Activated CD4-positive, alpha-beta T cell treated with anti-CD3 and anti-CD28 coated beads, Interleukin-2, amount 10 ng/mL, durations not matched to agents 7 days and 5 days (primary cell): ENCODE measurements around the gene PRRC1. TPM values are rescaled to one million over a fixed set of nuclear protein-coding genes. Genes with fewer than 3 reads are reported as not detected.
A peak's percentile ranks its signal among the peaks of the same experiment; 100 is the strongest.

Experiments used
- CTCF ChIA-PET: fragments of 350-600 bp; sonication (Branson Sonifier 250); formaldehyde crosslinking; loops from one replicate; lab custom pipeline; 2021; ENCODE audit warnings: antibody characterized with exemption; lab: Charles Lee
- POLR2A ChIA-PET: fragments of 350-600 bp; sonication (Branson Sonifier 250); formaldehyde crosslinking; loops from one replicate; lab custom pipeline; 2021; ENCODE audit warnings: antibody characterized with exemption; lab: Charles Lee
- DNase-seq: peaks from one replicate; pipeline ENCODE4 v3.0.0-alpha.2; 2020
- H3K27ac Mint-ChIP-seq: one replicate; pipeline ENCODE4 v1.8.0; 2021; ENCODE audit warnings: mild to moderate bottlenecking, moderate library complexity, mixed read lengths
- H3K27me3 Mint-ChIP-seq: one replicate; pipeline ENCODE4 v1.8.0; 2021; ENCODE audit warnings: mixed read lengths
- H3K36me3 Mint-ChIP-seq: one replicate; pipeline ENCODE4 v1.8.0; 2021; ENCODE audit warnings: low read depth, mixed read lengths
- H3K4me1 Mint-ChIP-seq: one replicate; pipeline ENCODE4 v1.8.0; 2021; ENCODE audit warnings: mixed read lengths
- H3K4me3 Mint-ChIP-seq: one replicate; pipeline ENCODE4 v1.8.0; 2021; ENCODE audit warnings: mild to moderate bottlenecking, moderate library complexity, mixed read lengths
- H3K9me3 Mint-ChIP-seq: one replicate; pipeline ENCODE4 v1.8.0; 2021; ENCODE audit warnings: mixed read lengths
- total RNA-seq, 2 experiments: library from RNA; stranded (reverse); gene quantifications; one replicate each; pipeline ENCODE4 v1.2.3, GENCODE V29; 2021

Gene PRRC1
- total RNA-seq, 2 experiments from 2014 or later = 39.4 to 50.8 TPM

DNA sequence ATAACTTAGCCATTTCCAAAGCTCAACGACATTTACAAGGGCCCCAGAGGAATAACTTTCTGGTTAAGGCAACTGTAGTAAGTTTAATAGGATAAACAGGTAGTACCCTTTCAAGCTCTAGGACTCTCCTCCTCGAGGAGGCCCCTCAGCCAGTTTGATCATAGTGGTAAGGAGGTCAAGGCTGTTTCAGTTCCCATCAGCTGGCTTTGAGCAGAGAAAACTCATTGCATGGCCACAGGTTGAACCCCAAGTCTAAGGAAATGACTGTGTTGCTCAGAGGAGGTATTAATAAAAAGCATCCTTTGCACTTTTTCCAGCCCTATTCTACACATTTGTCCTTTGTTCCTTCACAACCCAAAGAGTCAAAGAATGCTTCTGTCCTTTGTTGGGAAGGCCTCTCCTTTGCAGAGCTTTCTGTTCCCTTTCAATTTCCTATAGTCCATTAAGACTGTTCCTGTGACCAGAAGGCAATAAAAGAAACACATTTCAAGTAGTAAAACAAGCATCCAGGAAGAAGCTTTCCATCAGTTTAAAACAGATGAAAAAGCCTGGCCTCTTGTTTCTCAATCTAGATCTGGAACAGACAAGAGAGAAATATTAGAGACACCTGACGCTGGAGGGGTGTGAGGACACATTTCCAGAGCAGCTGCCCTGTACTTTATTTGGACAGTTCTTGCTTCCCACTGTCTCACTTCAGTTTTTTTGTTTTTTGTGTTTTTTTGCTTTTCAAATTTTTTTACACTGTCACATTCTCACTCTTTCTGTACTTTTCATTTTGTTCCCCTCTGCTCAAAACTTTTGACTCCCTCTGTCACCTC, 54.1 kb downstream of the PRRC1 start:
- Mint-ChIP-seq H3K36me3 (no peaks in the 10 kb centered on the region), H3K4me3 (no peak overlapping the region), H3K9me3 (peaks cover 16% of the 10 kb centered on the region), H3K4me1 (peaks cover 14% of the 10 kb centered on the region), H3K27ac (no peak overlapping the region), H3K27me3 (peaks cover 15% of the 10 kb centered on the region)
- ChIA-PET POLR2A (no interaction called here), CTCF (interaction anchor here (1.0 kb wide), 1 partner anchor 24 kb away, joined by 3 read pairs; no protein-coding TSS in a partner anchor)
- no peak for DNase-seq

DNA sequence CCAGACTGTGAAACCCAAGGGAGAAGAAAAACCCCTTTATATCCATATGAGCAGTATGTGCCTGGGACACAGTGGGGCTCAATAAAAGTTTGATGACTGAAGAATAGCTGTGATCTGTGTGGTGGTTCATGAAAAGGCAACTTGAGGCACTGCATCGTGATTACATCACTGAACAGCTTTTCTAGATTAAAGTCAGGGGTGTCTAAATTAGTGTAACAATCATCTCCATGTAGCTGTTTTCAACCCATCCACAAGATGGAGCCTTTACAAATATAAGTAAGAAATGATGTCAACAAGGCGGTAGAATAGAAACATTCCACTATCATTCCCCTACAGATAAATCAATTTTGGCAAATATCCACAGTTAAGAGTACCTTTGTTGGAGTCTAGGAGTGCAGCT, 55.5 kb downstream of the PRRC1 start:
- CTCF ChIA-PET = interaction anchor here (0.6 to 1.2 kb wide), 2 partner anchors 8 to 386 kb away, joined by 3 read pairs; no protein-coding TSS in a partner anchor

DNA sequence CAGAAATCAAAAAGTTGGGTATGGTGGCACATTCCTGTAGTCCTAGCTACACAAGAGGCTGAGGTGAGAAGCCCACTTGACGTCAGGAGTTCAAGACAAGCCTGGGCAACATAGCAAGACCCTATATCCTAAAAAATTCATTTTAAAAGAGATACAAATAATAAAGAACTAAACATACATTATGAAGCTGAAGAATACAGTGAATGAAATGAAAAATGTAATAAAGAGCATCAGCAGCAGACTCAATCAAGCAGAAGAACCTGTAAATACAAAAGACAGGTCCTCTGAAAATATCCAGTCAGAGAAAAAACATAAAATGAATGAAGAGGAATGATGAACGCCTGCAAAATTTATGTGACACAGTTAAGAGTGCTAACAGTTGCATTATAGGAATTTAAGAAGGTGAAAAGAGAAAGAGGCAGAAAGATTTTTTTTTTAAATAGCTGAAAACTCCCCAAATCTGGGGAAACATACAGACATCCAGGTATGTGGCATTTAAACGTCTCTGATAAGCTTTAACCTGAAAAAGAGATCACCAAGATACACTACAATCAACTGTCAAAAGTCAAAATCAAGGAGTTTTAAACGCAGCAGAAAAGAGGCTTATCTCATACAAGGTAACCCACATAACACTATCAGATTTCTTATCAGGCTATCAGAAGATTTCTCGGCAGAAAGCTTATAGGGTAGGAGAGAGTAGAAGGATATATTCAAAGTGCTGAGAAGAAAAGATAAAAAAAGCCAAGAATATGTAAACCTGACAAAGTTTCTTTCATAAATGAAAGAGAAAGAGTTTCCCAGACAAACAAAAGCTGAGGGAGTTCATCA, 57.6 kb downstream of the PRRC1 start:
- DNase-seq = no peak
- H3K9me3 Mint-ChIP-seq = peaks cover 16% of the 10 kb centered on the region
- peaks cover 10% of the 10 kb centered on the region for H3K27me3 Mint-ChIP-seq
- peaks cover under 1% of the 10 kb centered on the region for H3K4me1 Mint-ChIP-seq
- no peaks in the 10 kb centered on the region for H3K36me3 Mint-ChIP-seq
- POLR2A ChIA-PET = no interaction called here
- H3K4me3 Mint-ChIP-seq = no peak overlapping the region
- H3K27ac Mint-ChIP-seq = no peak overlapping the region
- CTCF ChIA-PET = no interaction called here

More for the DNA sequence above, 55.5 kb downstream of the PRRC1 start:
- Mint-ChIP-seq H3K4me3 (no peak overlapping the region), H3K4me1 (peaks cover 9% of the 10 kb centered on the region), H3K36me3 (no peaks in the 10 kb centered on the region), H3K27me3 (peaks cover 11% of the 10 kb centered on the region), H3K9me3 (peaks cover 16% of the 10 kb centered on the region), H3K27ac (peak overlapping the region; percentile 47)
- DNase-seq = no peak
- POLR2A ChIA-PET = no interaction called here

GRCh38 chr5:127577458-127577857, 60.0 kb downstream of the PRRC1 start:
- Mint-ChIP-seq H3K4me3 (no peak overlapping the region), H3K4me1 (no peaks in the 10 kb centered on the region), H3K27ac (no peak overlapping the region), H3K9me3 (peaks cover 16% of the 10 kb centered on the region), H3K27me3 (peaks cover 15% of the 10 kb centered on the region), H3K36me3 (no peaks in the 10 kb centered on the region)
- no peak for DNase-seq
- POLR2A ChIA-PET = no interaction called here
- CTCF ChIA-PET = no interaction called here

GRCh38 chr5:127580731-127581130, 63.3 kb downstream of the PRRC1 start:
- CTCF ChIA-PET = no interaction called here
- H3K9me3 Mint-ChIP-seq = no peaks in the 10 kb centered on the region
- no peaks in the 10 kb centered on the region for H3K4me1 Mint-ChIP-seq
- DNase-seq = no peak
- no peaks in the 10 kb centered on the region for H3K36me3 Mint-ChIP-seq
- H3K4me3 Mint-ChIP-seq = no peak overlapping the region
- POLR2A ChIA-PET = no interaction called here
- no peak overlapping the region for H3K27ac Mint-ChIP-seq
- H3K27me3 Mint-ChIP-seq = peaks cover 15% of the 10 kb centered on the region

- no peak for DNase-seq
- no peak overlapping the region for H3K4me3 Mint-ChIP-seq
- no peak overlapping the region for H3K27ac Mint-ChIP-seq
- H3K36me3 Mint-ChIP-seq = no peaks in the 10 kb centered on the region
- POLR2A ChIA-PET = no interaction called here
- peaks cover 13% of the 10 kb centered on the region for H3K27me3 Mint-ChIP-seq
- no peaks in the 10 kb centered on the region for H3K4me1 Mint-ChIP-seq
- CTCF ChIA-PET = no interaction called here
- H3K9me3 Mint-ChIP-seq = no peaks in the 10 kb centered on the region
Observed at GRCh38 chr5:127581450-127581849, 64.0 kb downstream of the PRRC1 start.

- CTCF ChIA-PET = interaction anchor here (1.0 kb wide), 1 partner anchor 13 kb away, joined by 3 read pairs; no protein-coding TSS in a partner anchor
- H3K36me3 Mint-ChIP-seq = no peaks in the 10 kb centered on the region
- no peak for DNase-seq
- no peak overlapping the region for H3K27ac Mint-ChIP-seq
- H3K27me3 Mint-ChIP-seq = peaks cover 13% of the 10 kb centered on the region
- H3K4me3 Mint-ChIP-seq = no peak overlapping the region
- no peaks in the 10 kb centered on the region for H3K9me3 Mint-ChIP-seq
- H3K4me1 Mint-ChIP-seq = no peaks in the 10 kb centered on the region
- POLR2A ChIA-PET = no interaction called here
Observed at GRCh38 chr5:127582773-127583370, 65.4 kb downstream of the PRRC1 start.

DNA sequence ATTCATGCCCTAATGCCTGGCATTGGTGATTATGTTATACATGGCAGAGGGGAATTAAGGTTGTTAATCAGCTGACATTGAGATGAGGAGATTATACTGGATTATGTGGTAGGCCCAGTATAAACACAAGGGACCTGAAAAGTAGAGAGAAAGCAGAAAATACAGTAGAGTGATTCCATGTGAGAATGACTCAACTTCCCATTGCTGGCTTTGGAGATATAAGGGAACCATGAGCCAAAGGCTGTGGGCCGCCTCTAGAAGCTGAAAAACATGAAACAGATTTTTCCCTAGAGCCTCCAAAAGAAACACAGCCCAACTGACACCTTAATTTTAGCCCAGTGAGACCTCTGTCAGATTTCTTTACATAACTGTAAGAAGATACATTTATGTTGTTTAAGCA, 66.4 kb downstream of the PRRC1 start:
- CTCF ChIA-PET = no interaction called here
- no peak for DNase-seq
- Mint-ChIP-seq H3K27ac (no peak overlapping the region), H3K27me3 (peaks cover 11% of the 10 kb centered on the region), H3K4me1 (no peaks in the 10 kb centered on the region), H3K36me3 (no peaks in the 10 kb centered on the region), H3K4me3 (no peak overlapping the region), H3K9me3 (no peaks in the 10 kb centered on the region)
- POLR2A ChIA-PET = no interaction called here

DNA sequence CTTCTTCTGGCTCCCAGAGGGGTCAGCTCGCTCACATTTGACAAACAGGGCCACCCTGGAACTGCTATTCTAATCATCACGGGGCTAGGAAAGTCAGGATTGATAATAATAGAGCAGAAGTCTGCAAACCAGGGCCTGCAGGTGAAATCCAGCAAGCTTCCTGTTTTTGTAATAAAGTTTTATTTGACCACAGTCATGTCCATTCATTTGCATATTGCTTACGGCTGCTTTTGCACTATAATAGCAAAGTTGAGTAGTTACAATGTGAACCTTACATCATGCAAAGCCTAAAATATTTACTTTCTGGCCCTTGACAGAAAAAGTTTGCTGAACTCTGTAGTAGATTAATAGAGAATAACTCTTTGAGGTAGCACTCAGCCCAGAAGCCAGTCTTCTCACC, 68.2 kb downstream of the PRRC1 start:
- CTCF ChIA-PET = no interaction called here

DNA sequence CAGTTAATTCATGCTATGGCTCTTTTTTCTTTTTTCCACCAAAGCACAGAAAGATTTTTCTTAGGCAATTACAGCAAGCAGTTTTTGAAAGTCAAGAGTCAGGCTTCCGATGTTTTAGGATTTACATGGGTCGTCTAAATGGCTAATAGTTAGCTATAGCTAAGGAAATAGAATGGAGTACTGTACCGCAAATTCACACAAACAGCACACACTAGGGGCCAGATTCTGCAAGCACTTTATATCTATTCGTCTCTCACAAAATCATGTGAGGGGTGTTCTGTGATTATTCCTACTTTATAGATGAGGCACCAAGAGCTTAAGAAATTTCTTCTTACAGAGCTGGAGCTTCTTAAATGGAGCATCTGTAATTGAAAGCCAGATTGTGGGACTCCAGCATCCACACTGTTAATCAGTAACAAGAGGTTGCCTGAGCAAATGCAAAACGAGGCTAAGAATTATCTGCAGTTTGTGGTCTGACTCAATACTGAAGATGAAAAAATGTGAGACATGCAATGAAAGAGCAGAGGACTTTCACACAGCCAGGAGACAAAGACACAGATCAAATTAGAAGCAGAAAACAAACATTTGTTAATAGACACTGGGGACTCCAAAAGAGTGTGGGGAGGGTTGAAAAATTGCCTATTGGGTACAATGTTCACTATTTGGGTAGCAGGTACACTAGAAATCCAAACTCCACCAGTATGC, 68.8 kb downstream of the PRRC1 start:
- POLR2A ChIA-PET = no interaction called here
- Mint-ChIP-seq H3K4me3 (no peak overlapping the region), H3K27ac (no peak overlapping the region), H3K36me3 (no peaks in the 10 kb centered on the region), H3K27me3 (peaks cover 5% of the 10 kb centered on the region), H3K9me3 (no peaks in the 10 kb centered on the region), H3K4me1 (no peaks in the 10 kb centered on the region)
- no peak for DNase-seq
- CTCF ChIA-PET = no interaction called here

More for the DNA sequence above, 68.2 kb downstream of the PRRC1 start:
- Mint-ChIP-seq H3K27me3 (peaks cover 6% of the 10 kb centered on the region), H3K4me3 (no peak overlapping the region), H3K36me3 (no peaks in the 10 kb centered on the region), H3K27ac (no peak overlapping the region), H3K4me1 (no peaks in the 10 kb centered on the region), H3K9me3 (no peaks in the 10 kb centered on the region)
- POLR2A ChIA-PET = no interaction called here
- DNase-seq = no peak

GRCh38 chr5:127586811-127587210, 69.4 kb downstream of the PRRC1 start:
- Mint-ChIP-seq H3K9me3 (no peaks in the 10 kb centered on the region), H3K27me3 (no peaks in the 10 kb centered on the region), H3K36me3 (no peaks in the 10 kb centered on the region), H3K27ac (no peak overlapping the region), H3K4me1 (no peaks in the 10 kb centered on the region), H3K4me3 (no peak overlapping the region)
- CTCF ChIA-PET = no interaction called here
- POLR2A ChIA-PET = no interaction called here
- no peak for DNase-seq

DNA sequence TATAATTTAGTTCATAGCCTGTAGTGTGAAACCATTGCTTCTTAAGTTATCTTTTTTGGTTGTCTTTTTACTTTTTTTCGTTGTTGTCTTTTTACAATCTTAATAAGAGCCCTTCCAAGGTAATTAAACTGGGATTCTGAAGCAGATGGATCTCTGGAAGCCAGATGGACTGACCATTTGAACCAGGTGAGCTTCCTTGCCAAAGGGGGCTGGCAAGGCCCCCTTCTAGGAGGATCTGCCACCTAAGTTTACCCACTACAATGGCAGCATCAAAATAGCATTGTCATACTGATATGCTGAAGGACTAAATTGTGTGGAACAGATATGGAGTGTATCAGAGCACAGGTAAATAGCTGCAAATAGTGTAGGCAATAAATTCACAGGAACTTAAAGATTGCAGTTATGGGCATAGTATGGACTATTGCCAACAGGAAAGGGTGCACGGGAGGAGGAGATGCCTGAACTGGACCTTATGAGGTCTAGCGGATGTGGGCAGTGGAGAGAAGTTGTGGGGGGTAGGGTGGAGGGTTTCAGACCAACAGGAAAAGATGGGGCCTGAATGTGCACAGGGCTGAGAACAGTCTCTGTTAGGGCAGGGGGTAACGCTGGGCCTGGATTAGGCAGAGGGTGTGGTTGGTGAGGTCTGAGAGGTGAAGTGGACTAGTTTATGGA, 69.9 kb downstream of the PRRC1 start:
- no peak for DNase-seq
- H3K4me3 Mint-ChIP-seq = no peak overlapping the region
- no peaks in the 10 kb centered on the region for H3K36me3 Mint-ChIP-seq
- CTCF ChIA-PET = no interaction called here
- no peaks in the 10 kb centered on the region for H3K9me3 Mint-ChIP-seq
- H3K4me1 Mint-ChIP-seq = no peaks in the 10 kb centered on the region
- POLR2A ChIA-PET = no interaction called here
- H3K27ac Mint-ChIP-seq = no peak overlapping the region
- no peaks in the 10 kb centered on the region for H3K27me3 Mint-ChIP-seq
